ENCODE results near the gene DHH.

Gene DHH

DNA sequence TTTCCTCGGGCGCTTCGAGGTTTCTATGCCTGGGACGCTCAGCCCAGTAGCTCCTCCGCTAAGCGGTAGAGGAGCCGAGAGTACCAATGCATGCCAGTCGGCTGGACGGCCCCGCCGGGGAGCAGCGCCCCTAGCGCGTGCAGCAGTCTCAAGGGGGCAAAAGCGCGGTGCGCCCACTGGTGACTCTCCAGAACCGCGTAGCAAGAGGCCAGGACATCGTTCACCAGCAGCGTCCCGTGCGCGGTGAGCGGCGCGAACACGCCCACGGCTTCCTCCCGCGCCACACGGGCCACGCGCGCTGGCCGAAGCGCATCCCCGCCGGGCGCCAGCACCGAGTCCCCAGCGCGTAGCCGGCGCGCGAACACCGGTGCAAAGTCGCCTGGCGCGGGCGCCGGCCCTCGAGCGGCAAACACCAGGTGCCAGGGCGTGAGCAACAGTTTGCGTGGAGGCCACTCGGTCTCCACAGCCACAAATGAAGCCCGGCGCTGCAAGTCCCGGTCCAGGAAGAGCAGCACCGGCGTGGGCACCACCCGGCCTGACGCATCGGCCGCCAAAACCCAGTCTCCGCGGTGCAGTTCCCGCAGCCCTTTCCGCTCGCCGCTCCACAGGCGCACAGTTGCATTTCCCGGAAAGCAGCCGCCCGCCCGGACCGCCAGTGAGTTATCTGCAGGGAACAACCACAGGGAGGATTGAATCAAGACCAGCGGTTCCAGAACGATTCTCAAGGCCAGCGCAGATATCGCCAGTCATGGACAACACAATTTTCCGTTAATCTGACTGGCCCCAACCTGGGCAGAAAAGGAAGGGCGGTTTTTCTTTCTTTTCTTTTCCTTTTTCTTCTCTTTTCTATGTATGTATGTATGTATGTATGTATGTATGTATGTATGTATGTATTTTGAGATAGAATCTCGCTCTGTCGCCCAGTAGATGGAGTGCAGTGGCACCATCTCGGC lies 4.5 kb downstream of the DHH start (continued):
- TF ChIP-seq GLI4 (tag by site-specific recombination; IDR thresholded peaks at IDR 0.05): no peak
- no peak for TF ChIP-seq ZNF202 (tag by site-specific recombination; IDR thresholded peaks at IDR 0.05; ENCODE audit: borderline replicate concordance)
- no peak for TF ChIP-seq ZNF830 (tag by site-specific recombination; IDR thresholded peaks at IDR 0.05; ENCODE audit: low read depth)
- TF ChIP-seq ZNF571 (tag by site-specific recombination; IDR thresholded peaks at IDR 0.05): no peak
- TF ChIP-seq, protein P1, sequence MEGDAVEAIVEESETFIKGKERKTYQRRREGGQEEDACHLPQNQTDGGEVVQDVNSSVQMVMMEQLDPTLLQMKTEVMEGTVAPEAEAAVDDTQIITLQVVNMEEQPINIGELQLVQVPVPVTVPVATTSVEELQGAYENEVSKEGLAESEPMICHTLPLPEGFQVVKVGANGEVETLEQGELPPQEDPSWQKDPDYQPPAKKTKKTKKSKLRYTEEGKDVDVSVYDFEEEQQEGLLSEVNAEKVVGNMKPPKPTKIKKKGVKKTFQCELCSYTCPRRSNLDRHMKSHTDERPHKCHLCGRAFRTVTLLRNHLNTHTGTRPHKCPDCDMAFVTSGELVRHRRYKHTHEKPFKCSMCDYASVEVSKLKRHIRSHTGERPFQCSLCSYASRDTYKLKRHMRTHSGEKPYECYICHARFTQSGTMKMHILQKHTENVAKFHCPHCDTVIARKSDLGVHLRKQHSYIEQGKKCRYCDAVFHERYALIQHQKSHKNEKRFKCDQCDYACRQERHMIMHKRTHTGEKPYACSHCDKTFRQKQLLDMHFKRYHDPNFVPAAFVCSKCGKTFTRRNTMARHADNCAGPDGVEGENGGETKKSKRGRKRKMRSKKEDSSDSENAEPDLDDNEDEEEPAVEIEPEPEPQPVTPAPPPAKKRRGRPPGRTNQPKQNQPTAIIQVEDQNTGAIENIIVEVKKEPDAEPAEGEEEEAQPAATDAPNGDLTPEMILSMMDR (tag by site-specific recombination; IDR thresholded peaks at IDR 0.05): peak; percentile 95
- no peak for TF ChIP-seq ZNF561 (tag by site-specific recombination; IDR thresholded peaks at IDR 0.05; ENCODE audit: borderline replicate concordance)
- TF ChIP-seq KLF9 (tag by site-specific recombination; IDR thresholded peaks at IDR 0.05; ENCODE audit: low read depth): 0 out of 2 replicates have a peak, but pooled peaks have one; percentile 10
- no peak for TF ChIP-seq ZNF510 (tag by site-specific recombination; IDR thresholded peaks at IDR 0.05; ENCODE audit: insufficient replicate concordance)
- TF ChIP-seq, protein P2, sequence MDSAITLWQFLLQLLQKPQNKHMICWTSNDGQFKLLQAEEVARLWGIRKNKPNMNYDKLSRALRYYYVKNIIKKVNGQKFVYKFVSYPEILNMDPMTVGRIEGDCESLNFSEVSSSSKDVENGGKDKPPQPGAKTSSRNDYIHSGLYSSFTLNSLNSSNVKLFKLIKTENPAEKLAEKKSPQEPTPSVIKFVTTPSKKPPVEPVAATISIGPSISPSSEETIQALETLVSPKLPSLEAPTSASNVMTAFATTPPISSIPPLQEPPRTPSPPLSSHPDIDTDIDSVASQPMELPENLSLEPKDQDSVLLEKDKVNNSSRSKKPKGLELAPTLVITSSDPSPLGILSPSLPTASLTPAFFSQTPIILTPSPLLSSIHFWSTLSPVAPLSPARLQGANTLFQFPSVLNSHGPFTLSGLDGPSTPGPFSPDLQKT (IDR thresholded peaks at IDR 0.05; ENCODE audit: borderline replicate concordance, low read depth, low read length): no peak
- TF ChIP-seq ZNF223 (tag by site-specific recombination; IDR thresholded peaks at IDR 0.05): no peak
- TF ChIP-seq ZNF175 (tag by site-specific recombination; IDR thresholded peaks at IDR 0.05): no peak
- no peak for TF ChIP-seq GFI1B (tag by site-specific recombination; IDR thresholded peaks at IDR 0.05)
- TF ChIP-seq, protein P3, sequence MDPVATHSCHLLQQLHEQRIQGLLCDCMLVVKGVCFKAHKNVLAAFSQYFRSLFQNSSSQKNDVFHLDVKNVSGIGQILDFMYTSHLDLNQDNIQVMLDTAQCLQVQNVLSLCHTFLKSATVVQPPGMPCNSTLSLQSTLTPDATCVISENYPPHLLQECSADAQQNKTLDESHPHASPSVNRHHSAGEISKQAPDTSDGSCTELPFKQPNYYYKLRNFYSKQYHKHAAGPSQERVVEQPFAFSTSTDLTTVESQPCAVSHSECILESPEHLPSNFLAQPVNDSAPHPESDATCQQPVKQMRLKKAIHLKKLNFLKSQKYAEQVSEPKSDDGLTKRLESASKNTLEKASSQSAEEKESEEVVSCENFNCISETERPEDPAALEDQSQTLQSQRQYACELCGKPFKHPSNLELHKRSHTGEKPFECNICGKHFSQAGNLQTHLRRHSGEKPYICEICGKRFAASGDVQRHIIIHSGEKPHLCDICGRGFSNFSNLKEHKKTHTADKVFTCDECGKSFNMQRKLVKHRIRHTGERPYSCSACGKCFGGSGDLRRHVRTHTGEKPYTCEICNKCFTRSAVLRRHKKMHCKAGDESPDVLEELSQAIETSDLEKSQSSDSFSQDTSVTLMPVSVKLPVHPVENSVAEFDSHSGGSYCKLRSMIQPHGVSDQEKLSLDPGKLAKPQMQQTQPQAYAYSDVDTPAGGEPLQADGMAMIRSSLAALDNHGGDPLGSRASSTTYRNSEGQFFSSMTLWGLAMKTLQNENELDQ (tag by site-specific recombination; IDR thresholded peaks at IDR 0.05; ENCODE audit: low read depth): no peak
- TF ChIP-seq ZBTB1 (tag by site-specific recombination; IDR thresholded peaks at IDR 0.05): no peak
- TF ChIP-seq, protein P4, sequence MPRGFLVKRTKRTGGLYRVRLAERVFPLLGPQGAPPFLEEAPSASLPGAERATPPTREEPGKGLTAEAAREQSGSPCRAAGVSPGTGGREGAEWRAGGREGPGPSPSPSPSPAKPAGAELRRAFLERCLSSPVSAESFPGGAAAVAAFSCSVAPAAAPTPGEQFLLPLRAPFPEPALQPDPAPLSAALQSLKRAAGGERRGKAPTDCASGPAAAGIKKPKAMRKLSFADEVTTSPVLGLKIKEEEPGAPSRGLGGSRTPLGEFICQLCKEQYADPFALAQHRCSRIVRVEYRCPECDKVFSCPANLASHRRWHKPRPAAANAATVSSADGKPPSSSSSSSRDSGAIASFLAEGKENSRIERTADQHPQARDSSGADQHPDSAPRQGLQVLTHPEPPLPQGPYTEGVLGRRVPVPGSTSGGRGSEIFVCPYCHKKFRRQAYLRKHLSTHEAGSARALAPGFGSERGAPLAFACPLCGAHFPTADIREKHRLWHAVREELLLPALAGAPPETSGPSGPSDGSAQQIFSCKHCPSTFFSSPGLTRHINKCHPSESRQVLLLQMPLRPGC (tag by site-specific recombination; IDR thresholded peaks at IDR 0.05): no peak
- TF ChIP-seq ZNF184 (tag by site-specific recombination; IDR thresholded peaks at IDR 0.05): no peak
- no peak for TF ChIP-seq SP2 (tag by site-specific recombination; IDR thresholded peaks at IDR 0.05)
- TF ChIP-seq ZXDB (tag by site-specific recombination; IDR thresholded peaks at IDR 0.05): no peak
- TF ChIP-seq, protein P5, sequence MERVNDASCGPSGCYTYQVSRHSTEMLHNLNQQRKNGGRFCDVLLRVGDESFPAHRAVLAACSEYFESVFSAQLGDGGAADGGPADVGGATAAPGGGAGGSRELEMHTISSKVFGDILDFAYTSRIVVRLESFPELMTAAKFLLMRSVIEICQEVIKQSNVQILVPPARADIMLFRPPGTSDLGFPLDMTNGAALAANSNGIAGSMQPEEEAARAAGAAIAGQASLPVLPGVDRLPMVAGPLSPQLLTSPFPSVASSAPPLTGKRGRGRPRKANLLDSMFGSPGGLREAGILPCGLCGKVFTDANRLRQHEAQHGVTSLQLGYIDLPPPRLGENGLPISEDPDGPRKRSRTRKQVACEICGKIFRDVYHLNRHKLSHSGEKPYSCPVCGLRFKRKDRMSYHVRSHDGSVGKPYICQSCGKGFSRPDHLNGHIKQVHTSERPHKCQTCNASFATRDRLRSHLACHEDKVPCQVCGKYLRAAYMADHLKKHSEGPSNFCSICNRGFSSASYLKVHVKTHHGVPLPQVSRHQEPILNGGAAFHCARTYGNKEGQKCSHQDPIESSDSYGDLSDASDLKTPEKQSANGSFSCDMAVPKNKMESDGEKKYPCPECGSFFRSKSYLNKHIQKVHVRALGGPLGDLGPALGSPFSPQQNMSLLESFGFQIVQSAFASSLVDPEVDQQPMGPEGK (tag by site-specific recombination; IDR thresholded peaks at IDR 0.05): no peak
- TF ChIP-seq, protein P6, sequence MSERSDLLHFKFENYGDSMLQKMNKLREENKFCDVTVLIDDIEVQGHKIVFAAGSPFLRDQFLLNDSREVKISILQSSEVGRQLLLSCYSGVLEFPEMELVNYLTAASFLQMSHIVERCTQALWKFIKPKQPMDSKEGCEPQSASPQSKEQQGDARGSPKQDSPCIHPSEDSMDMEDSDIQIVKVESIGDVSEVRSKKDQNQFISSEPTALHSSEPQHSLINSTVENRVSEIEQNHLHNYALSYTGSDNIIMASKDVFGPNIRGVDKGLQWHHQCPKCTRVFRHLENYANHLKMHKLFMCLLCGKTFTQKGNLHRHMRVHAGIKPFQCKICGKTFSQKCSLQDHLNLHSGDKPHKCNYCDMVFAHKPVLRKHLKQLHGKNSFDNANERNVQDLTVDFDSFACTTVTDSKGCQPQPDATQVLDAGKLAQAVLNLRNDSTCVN (tag by site-specific recombination; optimal IDR thresholded peaks at IDR 0.05): peak; percentile 82
- TF ChIP-seq ZNF341 (tag by site-specific recombination; IDR thresholded peaks at IDR 0.05; ENCODE audit: low read depth): 0 out of 2 replicates have a peak, but pooled peaks have one; percentile 23
- TF ChIP-seq ZNF558 (tag by site-specific recombination; IDR thresholded peaks at IDR 0.05): no peak
- TF ChIP-seq, protein P7, sequence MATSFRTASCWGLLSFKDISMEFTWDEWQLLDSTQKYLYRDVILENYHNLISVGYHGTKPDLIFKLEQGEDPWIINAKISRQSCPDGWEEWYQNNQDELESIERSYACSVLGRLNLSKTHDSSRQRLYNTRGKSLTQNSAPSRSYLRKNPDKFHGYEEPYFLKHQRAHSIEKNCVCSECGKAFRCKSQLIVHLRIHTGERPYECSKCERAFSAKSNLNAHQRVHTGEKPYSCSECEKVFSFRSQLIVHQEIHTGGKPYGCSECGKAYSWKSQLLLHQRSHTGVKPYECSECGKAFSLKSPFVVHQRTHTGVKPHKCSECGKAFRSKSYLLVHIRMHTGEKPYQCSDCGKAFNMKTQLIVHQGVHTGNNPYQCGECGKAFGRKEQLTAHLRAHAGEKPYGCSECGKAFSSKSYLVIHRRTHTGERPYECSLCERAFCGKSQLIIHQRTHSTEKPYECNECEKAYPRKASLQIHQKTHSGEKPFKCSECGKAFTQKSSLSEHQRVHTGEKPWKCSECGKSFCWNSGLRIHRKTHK (tag by site-specific recombination; IDR thresholded peaks at IDR 0.05): no peak
- TF ChIP-seq ZNF146 (tag by site-specific recombination; IDR thresholded peaks at IDR 0.05): no peak
